ENCODE measurements around the gene PSMC1. TPM values are rescaled to one million over a fixed set of nuclear protein-coding genes. Genes with fewer than 3 reads are reported as not detected.
A peak's percentile ranks its signal among the peaks of the same experiment; 100 is the strongest.

Gene PSMC1
- polyA plus RNA-seq, 1 donor from 2014 or later: 287 TPM

GRCh38 chr14:90304502-90304901 is 48.1 kb downstream of the PSMC1 start:
- no peak overlapping the region for H2AFZ ChIP-seq (ENCODE audit: low read depth, low read length)
- H3K4me3 ChIP-seq (ENCODE audit: low read length): peak overlapping the region; percentile 4
- no peaks in the 10 kb centered on the region for H3F3A ChIP-seq (ENCODE audit: insufficient read depth, low read length, poor library complexity, severe bottlenecking)
- H3K9me3 ChIP-seq (ENCODE audit: low read length): no peaks in the 10 kb centered on the region
- H3K27me3 ChIP-seq (ENCODE audit: insufficient read depth, low read depth, low read length): no peaks in the 10 kb centered on the region
- no peaks in the 10 kb centered on the region for H3K9me2 ChIP-seq (ENCODE audit: insufficient read depth, low read length)
- TF ChIP-seq EZH2 (IDR thresholded peaks at IDR 0.05; ENCODE audit: borderline replicate concordance, insufficient read depth, low read length, poor library complexity, severe bottlenecking) (no peak), TAF1 (IDR thresholded peaks at IDR 0.05; ENCODE audit: low read depth) (no peak), EP300 (conservative IDR thresholded peaks at IDR 0.05; ENCODE audit: poor library complexity, severe bottlenecking) (peak; percentile 81), POLR2AphosphoS5 (IDR thresholded peaks at IDR 0.05) (peak; percentile 35)
- no peak overlapping the region for H3K4me2 ChIP-seq (ENCODE audit: low read length)
- no peaks in the 10 kb centered on the region for H3K79me2 ChIP-seq (replicated peaks; ENCODE audit: insufficient read depth, low read length)
- no peaks in the 10 kb centered on the region for H4K20me1 ChIP-seq (ENCODE audit: insufficient read depth)
- H3K27ac ChIP-seq (ENCODE audit: low read length): peak overlapping the region; percentile 54
- no peak overlapping the region for H3K9ac ChIP-seq (ENCODE audit: low read length)
- no peaks in the 10 kb centered on the region for H3K36me3 ChIP-seq (ENCODE audit: insufficient read depth, low read length)

DNA sequence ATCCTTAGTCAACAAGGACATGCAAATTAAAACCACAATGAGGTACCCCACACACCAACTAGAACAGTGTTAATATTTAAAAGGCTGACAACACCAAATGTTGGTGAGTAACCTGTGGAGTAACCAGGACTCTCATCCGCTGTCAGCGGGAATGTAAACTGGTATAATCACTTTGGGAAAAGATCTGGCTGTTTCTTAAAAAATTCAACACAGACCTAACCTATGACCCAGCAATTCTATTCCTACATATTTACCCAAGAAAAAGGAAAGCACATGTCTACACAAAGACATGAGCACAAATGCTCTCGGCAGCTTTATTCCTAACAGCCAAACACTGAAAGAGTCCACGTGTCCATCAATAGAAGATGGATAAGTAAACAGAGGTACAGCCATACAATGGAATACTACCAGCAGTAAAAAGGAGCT is 48.8 kb downstream of the PSMC1 start:
- Histone ChIP-seq H3K27ac (ENCODE audit: low read length) (peak overlapping the region; percentile 54), H4K20me1 (ENCODE audit: insufficient read depth) (no peaks in the 10 kb centered on the region), H3K9me2 (ENCODE audit: insufficient read depth, low read length) (no peaks in the 10 kb centered on the region), H3K27me3 (ENCODE audit: insufficient read depth, low read depth, low read length) (no peaks in the 10 kb centered on the region), H3K79me2 (replicated peaks; ENCODE audit: insufficient read depth, low read length) (no peaks in the 10 kb centered on the region), H3K9ac (ENCODE audit: low read length) (peak overlapping the region; percentile 7), H3F3A (ENCODE audit: insufficient read depth, low read length, poor library complexity, severe bottlenecking) (no peaks in the 10 kb centered on the region), H3K36me3 (ENCODE audit: insufficient read depth, low read length) (no peaks in the 10 kb centered on the region), H3K9me3 (ENCODE audit: low read length) (no peaks in the 10 kb centered on the region), H3K4me2 (ENCODE audit: low read length) (no peak overlapping the region), H3K4me3 (ENCODE audit: low read length) (no peak overlapping the region), H2AFZ (ENCODE audit: low read depth, low read length) (no peak overlapping the region)
- TF ChIP-seq EZH2 (IDR thresholded peaks at IDR 0.05; ENCODE audit: borderline replicate concordance, insufficient read depth, low read length, poor library complexity, severe bottlenecking): no peak
- TF ChIP-seq TAF1 (IDR thresholded peaks at IDR 0.05; ENCODE audit: low read depth): no peak
- no peak for TF ChIP-seq RAD21 (conservative IDR thresholded peaks at IDR 0.05)
- TF ChIP-seq CTCF (IDR thresholded peaks at IDR 0.05; ENCODE audit: poor library complexity, severe bottlenecking): no peak
- TF ChIP-seq, protein P1, sequence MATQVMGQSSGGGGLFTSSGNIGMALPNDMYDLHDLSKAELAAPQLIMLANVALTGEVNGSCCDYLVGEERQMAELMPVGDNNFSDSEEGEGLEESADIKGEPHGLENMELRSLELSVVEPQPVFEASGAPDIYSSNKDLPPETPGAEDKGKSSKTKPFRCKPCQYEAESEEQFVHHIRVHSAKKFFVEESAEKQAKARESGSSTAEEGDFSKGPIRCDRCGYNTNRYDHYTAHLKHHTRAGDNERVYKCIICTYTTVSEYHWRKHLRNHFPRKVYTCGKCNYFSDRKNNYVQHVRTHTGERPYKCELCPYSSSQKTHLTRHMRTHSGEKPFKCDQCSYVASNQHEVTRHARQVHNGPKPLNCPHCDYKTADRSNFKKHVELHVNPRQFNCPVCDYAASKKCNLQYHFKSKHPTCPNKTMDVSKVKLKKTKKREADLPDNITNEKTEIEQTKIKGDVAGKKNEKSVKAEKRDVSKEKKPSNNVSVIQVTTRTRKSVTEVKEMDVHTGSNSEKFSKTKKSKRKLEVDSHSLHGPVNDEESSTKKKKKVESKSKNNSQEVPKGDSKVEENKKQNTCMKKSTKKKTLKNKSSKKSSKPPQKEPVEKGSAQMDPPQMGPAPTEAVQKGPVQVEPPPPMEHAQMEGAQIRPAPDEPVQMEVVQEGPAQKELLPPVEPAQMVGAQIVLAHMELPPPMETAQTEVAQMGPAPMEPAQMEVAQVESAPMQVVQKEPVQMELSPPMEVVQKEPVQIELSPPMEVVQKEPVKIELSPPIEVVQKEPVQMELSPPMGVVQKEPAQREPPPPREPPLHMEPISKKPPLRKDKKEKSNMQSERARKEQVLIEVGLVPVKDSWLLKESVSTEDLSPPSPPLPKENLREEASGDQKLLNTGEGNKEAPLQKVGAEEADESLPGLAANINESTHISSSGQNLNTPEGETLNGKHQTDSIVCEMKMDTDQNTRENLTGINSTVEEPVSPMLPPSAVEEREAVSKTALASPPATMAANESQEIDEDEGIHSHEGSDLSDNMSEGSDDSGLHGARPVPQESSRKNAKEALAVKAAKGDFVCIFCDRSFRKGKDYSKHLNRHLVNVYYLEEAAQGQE (IDR thresholded peaks at IDR 0.05; ENCODE audit: borderline replicate concordance): no peak
- TF ChIP-seq EP300 (conservative IDR thresholded peaks at IDR 0.05; ENCODE audit: poor library complexity, severe bottlenecking): no peak
- no peak for TF ChIP-seq MXI1 (conservative IDR thresholded peaks at IDR 0.05; ENCODE audit: poor library complexity, severe bottlenecking)
- no peak for TF ChIP-seq SMC3 (conservative IDR thresholded peaks at IDR 0.05; ENCODE audit: poor library complexity)
- no peak for TF ChIP-seq POLR2AphosphoS5 (IDR thresholded peaks at IDR 0.05)
